ENCODE data around the gene NUDT22.
A peak's percentile ranks its signal among the peaks of the same experiment; 100 is the strongest.

Gene NUDT22

DNA sequence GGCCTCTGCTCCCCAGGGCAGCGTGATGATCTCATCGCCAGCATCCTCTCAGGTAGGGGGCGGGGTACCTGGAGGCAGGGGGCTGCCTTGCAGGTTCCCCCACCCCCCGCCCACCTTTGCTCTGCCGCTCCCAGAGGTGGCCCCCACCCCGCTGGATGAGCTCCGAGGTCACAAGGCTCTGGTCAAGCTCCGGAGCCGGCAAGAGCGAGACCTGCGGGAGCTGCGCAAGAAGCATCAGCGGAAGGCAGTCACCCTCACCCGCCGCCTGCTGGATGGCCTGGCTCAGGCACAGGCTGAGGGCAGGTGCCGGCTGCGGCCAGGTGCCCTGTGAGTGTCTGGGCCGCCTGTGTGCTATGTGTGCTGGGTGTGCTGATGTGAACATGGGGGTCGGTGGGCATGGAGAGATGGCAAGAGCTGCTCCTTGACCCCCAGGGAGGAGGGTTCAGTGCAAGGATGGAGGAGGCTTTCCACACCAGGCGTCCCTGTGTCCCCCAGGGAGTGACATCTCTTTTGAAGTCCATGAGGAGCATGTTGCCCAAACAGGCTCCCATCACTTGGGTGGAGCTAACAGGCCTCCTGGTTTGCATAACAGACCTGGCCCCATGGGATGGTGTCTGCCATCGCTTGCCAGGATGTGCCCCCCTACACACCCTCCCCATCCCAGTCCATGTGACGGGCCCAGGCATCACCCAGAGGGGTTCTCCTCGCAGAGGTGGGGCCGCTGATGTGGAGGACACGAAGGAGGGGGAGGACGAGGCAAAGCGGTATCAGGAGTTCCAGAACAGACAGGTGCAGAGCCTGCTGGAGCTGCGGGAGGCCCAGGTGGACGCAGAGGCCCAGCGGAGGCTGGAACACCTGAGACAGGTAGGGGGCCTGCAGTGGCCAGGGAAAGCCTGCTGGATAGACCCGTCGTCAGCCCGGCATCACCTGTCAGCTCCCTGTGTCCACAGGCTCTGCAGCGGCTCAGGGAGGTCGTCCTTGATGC lies 39.4 kb downstream of the NUDT22 start:
- no peak for TF ChIP-seq ZBTB7A (IDR thresholded peaks at IDR 0.05; ENCODE audit: low read depth)
- no peak for TF ChIP-seq TEAD4 (IDR thresholded peaks at IDR 0.05)
- no peak for TF ChIP-seq YY1 (IDR thresholded peaks at IDR 0.05; ENCODE audit: low read depth)
- TF ChIP-seq, protein P1, sequence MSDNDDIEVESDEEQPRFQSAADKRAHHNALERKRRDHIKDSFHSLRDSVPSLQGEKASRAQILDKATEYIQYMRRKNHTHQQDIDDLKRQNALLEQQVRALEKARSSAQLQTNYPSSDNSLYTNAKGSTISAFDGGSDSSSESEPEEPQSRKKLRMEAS (IDR thresholded peaks at IDR 0.05): no peak
- TF ChIP-seq, protein P2, sequence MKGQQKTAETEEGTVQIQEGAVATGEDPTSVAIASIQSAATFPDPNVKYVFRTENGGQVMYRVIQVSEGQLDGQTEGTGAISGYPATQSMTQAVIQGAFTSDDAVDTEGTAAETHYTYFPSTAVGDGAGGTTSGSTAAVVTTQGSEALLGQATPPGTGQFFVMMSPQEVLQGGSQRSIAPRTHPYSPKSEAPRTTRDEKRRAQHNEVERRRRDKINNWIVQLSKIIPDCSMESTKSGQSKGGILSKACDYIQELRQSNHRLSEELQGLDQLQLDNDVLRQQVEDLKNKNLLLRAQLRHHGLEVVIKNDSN (IDR thresholded peaks at IDR 0.05): no peak
- TF ChIP-seq CEBPB (IDR thresholded peaks at IDR 0.05): no peak
- TF ChIP-seq RAD21 (IDR thresholded peaks at IDR 0.05; ENCODE audit: low read depth): no peak
- TF ChIP-seq, protein P3, sequence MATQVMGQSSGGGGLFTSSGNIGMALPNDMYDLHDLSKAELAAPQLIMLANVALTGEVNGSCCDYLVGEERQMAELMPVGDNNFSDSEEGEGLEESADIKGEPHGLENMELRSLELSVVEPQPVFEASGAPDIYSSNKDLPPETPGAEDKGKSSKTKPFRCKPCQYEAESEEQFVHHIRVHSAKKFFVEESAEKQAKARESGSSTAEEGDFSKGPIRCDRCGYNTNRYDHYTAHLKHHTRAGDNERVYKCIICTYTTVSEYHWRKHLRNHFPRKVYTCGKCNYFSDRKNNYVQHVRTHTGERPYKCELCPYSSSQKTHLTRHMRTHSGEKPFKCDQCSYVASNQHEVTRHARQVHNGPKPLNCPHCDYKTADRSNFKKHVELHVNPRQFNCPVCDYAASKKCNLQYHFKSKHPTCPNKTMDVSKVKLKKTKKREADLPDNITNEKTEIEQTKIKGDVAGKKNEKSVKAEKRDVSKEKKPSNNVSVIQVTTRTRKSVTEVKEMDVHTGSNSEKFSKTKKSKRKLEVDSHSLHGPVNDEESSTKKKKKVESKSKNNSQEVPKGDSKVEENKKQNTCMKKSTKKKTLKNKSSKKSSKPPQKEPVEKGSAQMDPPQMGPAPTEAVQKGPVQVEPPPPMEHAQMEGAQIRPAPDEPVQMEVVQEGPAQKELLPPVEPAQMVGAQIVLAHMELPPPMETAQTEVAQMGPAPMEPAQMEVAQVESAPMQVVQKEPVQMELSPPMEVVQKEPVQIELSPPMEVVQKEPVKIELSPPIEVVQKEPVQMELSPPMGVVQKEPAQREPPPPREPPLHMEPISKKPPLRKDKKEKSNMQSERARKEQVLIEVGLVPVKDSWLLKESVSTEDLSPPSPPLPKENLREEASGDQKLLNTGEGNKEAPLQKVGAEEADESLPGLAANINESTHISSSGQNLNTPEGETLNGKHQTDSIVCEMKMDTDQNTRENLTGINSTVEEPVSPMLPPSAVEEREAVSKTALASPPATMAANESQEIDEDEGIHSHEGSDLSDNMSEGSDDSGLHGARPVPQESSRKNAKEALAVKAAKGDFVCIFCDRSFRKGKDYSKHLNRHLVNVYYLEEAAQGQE (IDR thresholded peaks at IDR 0.05; ENCODE audit: low read depth): no peak
- TF ChIP-seq CREB1 (IDR thresholded peaks at IDR 0.05; ENCODE audit: low read depth): no peak
- TF ChIP-seq NFIC (IDR thresholded peaks at IDR 0.05): no peak
- no peak for TF ChIP-seq EGR1 (IDR thresholded peaks at IDR 0.05)

DNA sequence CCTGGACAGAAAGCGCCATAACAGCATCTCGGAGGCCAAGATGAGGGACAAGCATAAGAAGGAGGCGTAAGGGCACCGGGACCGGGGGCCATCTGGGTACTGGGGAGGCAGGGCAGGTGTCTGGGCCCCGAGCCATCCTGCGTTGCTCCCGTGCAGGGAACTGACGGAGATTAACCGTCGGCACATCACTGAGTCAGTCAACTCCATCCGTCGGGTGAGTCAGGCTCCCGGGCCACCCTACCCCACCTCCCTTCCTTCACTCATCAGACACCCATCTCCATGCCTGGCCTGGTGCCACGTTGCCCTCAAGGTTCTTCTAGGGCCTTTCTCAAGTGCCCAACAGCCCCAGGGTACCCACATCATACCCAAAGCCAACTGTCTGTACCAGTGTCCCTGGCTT lies 40.3 kb downstream of the NUDT22 start:
- TF ChIP-seq EP300 (IDR thresholded peaks at IDR 0.05; ENCODE audit: borderline replicate concordance) (no peak), EGR1 (IDR thresholded peaks at IDR 0.05) (no peak), TCF12 (IDR thresholded peaks at IDR 0.05; ENCODE audit: low read depth) (no peak), RAD21 (IDR thresholded peaks at IDR 0.05; ENCODE audit: low read depth) (no peak), TAF1 (IDR thresholded peaks at IDR 0.05; ENCODE audit: low read depth) (no peak), CEBPB (IDR thresholded peaks at IDR 0.05) (no peak), ZBTB7A (IDR thresholded peaks at IDR 0.05; ENCODE audit: low read depth) (no peak), YY1 (IDR thresholded peaks at IDR 0.05; ENCODE audit: low read depth) (no peak), NFIC (IDR thresholded peaks at IDR 0.05) (no peak)
- TF ChIP-seq, protein P2 (IDR thresholded peaks at IDR 0.05): no peak
- TF ChIP-seq, protein P1 (IDR thresholded peaks at IDR 0.05): no peak
- TF ChIP-seq, protein P3 (IDR thresholded peaks at IDR 0.05; ENCODE audit: low read depth): no peak

DNA sequence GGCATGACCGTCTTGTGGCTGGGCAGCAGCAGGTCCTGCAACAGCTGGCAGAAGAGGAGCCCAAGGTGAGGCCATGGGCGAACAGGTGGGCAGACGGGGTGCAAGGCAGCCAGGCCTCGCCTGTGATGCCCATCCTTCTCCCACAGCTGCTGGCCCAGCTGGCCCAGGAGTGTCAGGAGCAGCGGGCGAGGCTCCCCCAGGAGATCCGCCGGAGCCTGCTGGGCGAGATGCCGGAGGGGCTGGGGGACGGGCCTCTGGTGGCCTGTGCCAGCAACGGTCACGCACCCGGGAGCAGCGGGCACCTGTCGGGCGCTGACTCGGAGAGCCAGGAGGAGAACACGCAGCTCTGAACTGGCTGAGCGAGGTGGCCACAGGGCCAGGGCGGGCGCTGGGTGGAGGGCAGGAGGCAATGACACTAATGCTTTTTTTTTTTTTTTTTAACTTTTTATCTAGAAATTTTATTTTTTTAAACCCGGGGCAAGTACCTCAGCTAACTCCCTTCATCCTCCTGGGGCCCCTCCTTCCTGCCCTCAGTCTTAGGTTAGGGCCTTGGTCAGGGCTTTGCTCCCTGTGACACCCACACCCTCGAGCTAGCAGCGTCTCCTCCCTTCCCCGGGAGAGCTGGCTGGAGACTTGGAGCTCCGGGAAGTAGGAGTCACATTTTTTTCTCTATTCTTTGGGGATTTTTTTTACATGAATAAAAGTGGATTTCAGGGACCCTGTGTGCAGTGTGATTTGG lies 41.3 kb downstream of the NUDT22 start:
- TF ChIP-seq TCF12 (IDR thresholded peaks at IDR 0.05; ENCODE audit: low read depth) (peak; percentile 39; the same call in 1 of the 2 replicates), EP300 (IDR thresholded peaks at IDR 0.05; ENCODE audit: borderline replicate concordance) (no peak), EGR1 (IDR thresholded peaks at IDR 0.05) (no peak), NFIC (IDR thresholded peaks at IDR 0.05) (peak; percentile 46; the same call in 1 of the 2 replicates)

DNA sequence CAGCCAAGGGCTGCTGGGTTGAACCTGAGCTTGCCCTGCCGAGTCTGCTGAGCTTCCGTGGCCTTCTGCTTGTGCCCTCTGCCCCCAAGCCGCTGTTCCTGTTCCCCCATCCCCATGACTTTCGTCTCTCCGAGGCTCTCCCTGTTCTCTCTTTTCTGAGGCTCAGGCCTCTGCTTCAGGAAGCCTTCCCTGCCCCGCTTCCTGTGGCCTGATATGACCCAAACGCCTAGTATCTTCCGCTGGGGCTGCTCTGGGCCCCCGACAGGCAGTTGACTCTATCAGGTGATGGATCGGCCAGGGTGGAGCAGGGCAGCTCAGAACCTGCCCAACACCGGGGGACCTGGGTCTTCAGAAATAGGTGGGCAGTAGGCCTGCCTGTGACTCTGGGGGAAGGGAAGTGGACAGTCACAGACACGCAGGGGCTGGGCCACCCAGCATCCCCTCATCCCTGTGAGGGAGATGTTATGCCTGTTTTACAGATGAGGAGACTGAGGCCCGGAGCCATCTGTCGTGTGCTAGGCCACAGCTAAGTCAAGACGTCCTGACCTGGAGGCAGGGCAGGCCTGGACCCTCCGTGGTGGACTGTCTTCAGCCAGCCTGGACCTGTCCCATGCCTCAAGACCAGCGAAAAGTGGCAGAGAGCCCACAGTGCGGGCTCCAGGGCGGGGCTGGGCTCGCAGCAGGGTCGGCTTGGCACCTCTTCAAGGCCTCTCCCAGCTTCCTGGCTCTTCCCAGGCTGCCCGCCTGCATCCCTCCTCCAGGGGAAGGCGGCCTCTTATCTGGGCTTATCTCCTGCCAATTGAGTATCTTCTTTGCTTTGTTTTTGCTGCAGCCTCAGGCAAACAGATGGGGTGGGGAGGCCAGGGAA lies 42.2 kb downstream of the NUDT22 start:
- TF ChIP-seq, protein P3 (IDR thresholded peaks at IDR 0.05; ENCODE audit: low read depth): no peak
- TF ChIP-seq, protein P2 (IDR thresholded peaks at IDR 0.05): no peak
- TF ChIP-seq, protein P1 (IDR thresholded peaks at IDR 0.05): no peak
- TF ChIP-seq YY1 (IDR thresholded peaks at IDR 0.05; ENCODE audit: low read depth) (no peak), NFIC (IDR thresholded peaks at IDR 0.05) (no peak), CEBPB (IDR thresholded peaks at IDR 0.05) (no peak), RAD21 (IDR thresholded peaks at IDR 0.05; ENCODE audit: low read depth) (no peak), EGR1 (IDR thresholded peaks at IDR 0.05) (no peak), ZBTB7A (IDR thresholded peaks at IDR 0.05; ENCODE audit: low read depth) (no peak), TEAD4 (IDR thresholded peaks at IDR 0.05) (no peak), CREB1 (IDR thresholded peaks at IDR 0.05; ENCODE audit: low read depth) (no peak), EP300 (IDR thresholded peaks at IDR 0.05; ENCODE audit: borderline replicate concordance) (no peak), FOXM1 (IDR thresholded peaks at IDR 0.05; ENCODE audit: borderline replicate concordance, low read depth) (no peak), TAF1 (IDR thresholded peaks at IDR 0.05; ENCODE audit: low read depth) (no peak), TCF12 (IDR thresholded peaks at IDR 0.05; ENCODE audit: low read depth) (no peak)
